ENCODE measurements around the gene PPIL1.

PPIL1 gene

DNA sequence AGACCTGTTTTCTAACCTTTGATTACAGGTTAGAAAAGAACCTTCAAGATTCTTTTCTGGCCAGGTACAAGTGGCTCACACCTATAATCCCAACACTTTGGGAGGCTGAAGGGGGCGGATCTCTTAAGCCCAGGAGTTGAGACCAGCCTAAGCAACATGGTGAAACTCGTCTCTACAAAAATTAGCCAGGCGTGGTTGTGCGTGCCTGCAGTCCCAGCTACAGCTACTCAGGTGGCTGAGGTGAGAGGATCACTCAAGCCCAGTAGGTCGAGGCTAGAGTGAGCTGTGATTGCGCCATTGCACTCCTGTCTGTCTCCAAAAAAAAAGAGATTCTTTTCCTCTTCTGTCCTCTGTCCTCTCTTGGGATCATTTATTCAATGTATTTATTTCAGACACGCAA is 14.5 kb downstream of the PPIL1 start:
- Histone ChIP-seq H2AFZ (ENCODE audit: low read depth, low read length, severe bottlenecking) (no peak overlapping the region), H3K36me3 (ENCODE audit: low read length) (peaks cover 29% of the 10 kb centered on the region; the same call in 1 of the 2 replicates), H4K20me1 (ENCODE audit: low read depth, low read length) (peaks cover 9% of the 10 kb centered on the region; the same call in 1 of the 2 replicates), H3K27me3 (ENCODE audit: low read length) (no peaks in the 10 kb centered on the region), H3K9me2 (replicated peaks; ENCODE audit: insufficient read depth, low read length) (no peaks in the 10 kb centered on the region), H3K27ac (ENCODE audit: low read depth, low read length) (no peak overlapping the region), H3K79me2 (ENCODE audit: insufficient read depth, low read length) (peaks cover 82% of the 10 kb centered on the region), H3K9ac (ENCODE audit: low read length) (no peak overlapping the region), H3K9me3 (ENCODE audit: insufficient read depth, low read length) (no peaks in the 10 kb centered on the region), H3K4me3 (ENCODE audit: insufficient read depth, low read length, poor library complexity, severe bottlenecking) (no peak overlapping the region), H3F3A (ENCODE audit: insufficient read depth) (no peaks in the 10 kb centered on the region), H3K4me2 (ENCODE audit: low read depth, low read length, poor library complexity, severe bottlenecking) (no peak overlapping the region)
- TF ChIP-seq EZH2phosphoT487 (conservative IDR thresholded peaks at IDR 0.05; ENCODE audit: low read length) (no peak), CTCF (IDR thresholded peaks at IDR 0.05; ENCODE audit: insufficient read depth, low read length, poor library complexity, severe bottlenecking) (no peak)

DNA sequence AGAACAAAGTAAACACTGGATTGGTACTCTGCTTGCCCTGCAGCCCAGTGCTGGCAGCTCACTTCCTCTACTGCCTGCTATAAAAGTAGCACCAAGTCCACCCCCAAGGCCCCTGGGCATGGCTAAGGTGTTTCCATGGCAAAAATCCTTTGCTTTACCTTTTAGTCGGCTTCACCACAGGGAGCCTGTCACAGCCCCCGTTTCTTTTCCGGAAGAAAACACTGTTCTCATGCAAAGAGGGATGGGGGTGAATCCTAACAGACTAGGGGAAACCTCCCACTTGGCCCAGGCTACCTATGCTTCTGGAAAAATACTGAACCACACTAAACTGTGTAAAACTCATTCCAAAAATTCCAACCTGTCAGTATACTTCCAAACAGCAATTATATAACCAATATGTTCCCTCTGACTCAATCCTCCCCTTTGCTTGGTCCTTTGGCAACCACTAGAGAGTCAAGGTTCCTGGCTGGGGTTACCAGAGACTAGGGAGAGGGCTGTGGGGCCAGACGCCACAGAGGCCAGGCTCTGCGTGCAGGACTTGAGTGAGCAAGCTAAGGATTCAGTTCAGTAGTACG is 16.1 kb downstream of the PPIL1 start:
- no peak overlapping the region for H3K4me2 ChIP-seq (ENCODE audit: low read depth, low read length, poor library complexity, severe bottlenecking)
- peaks cover 9% of the 10 kb centered on the region; the same call in 1 of the 2 replicates for H4K20me1 ChIP-seq (ENCODE audit: low read depth, low read length)
- no peak overlapping the region for H2AFZ ChIP-seq (ENCODE audit: low read depth, low read length, severe bottlenecking)
- H3K27ac ChIP-seq (ENCODE audit: low read depth, low read length): no peak overlapping the region
- no peak overlapping the region for H3K4me3 ChIP-seq (ENCODE audit: insufficient read depth, low read length, poor library complexity, severe bottlenecking)
- no peaks in the 10 kb centered on the region for H3K9me2 ChIP-seq (replicated peaks; ENCODE audit: insufficient read depth, low read length)
- no peak overlapping the region for H3K9ac ChIP-seq (ENCODE audit: low read length)
- peaks cover 32% of the 10 kb centered on the region for H3K36me3 ChIP-seq (ENCODE audit: low read length)
- H3K9me3 ChIP-seq (ENCODE audit: insufficient read depth, low read length): no peaks in the 10 kb centered on the region
- peaks cover 65% of the 10 kb centered on the region for H3K79me2 ChIP-seq (ENCODE audit: insufficient read depth, low read length)
- no peaks in the 10 kb centered on the region for H3F3A ChIP-seq (ENCODE audit: insufficient read depth)
- TF ChIP-seq EZH2phosphoT487 (conservative IDR thresholded peaks at IDR 0.05; ENCODE audit: low read length) (no peak), CTCF (IDR thresholded peaks at IDR 0.05; ENCODE audit: insufficient read depth, low read length, poor library complexity, severe bottlenecking) (no peak)
- no peaks in the 10 kb centered on the region for H3K27me3 ChIP-seq (ENCODE audit: low read length)

- H3K9me2 ChIP-seq (replicated peaks; ENCODE audit: insufficient read depth, low read length): no peaks in the 10 kb centered on the region
- TF ChIP-seq EZH2phosphoT487 (conservative IDR thresholded peaks at IDR 0.05; ENCODE audit: low read length) (no peak), CTCF (IDR thresholded peaks at IDR 0.05; ENCODE audit: insufficient read depth, low read length, poor library complexity, severe bottlenecking) (no peak)
- H4K20me1 ChIP-seq (ENCODE audit: low read depth, low read length): peaks cover 9% of the 10 kb centered on the region; the same call in 1 of the 2 replicates
- no peaks in the 10 kb centered on the region for H3K27me3 ChIP-seq (ENCODE audit: low read length)
- H3K9ac ChIP-seq (ENCODE audit: low read length): no peak overlapping the region
- no peaks in the 10 kb centered on the region for H3K9me3 ChIP-seq (ENCODE audit: insufficient read depth, low read length)
- H3K27ac ChIP-seq (ENCODE audit: low read depth, low read length): no peak overlapping the region
- H3F3A ChIP-seq (ENCODE audit: insufficient read depth): no peaks in the 10 kb centered on the region
- H2AFZ ChIP-seq (ENCODE audit: low read depth, low read length, severe bottlenecking): no peak overlapping the region
- no peak overlapping the region for H3K4me3 ChIP-seq (ENCODE audit: insufficient read depth, low read length, poor library complexity, severe bottlenecking)
- peaks cover 28% of the 10 kb centered on the region for H3K36me3 ChIP-seq (ENCODE audit: low read length)
- peaks cover 54% of the 10 kb centered on the region for H3K79me2 ChIP-seq (ENCODE audit: insufficient read depth, low read length)
- H3K4me2 ChIP-seq (ENCODE audit: low read depth, low read length, poor library complexity, severe bottlenecking): no peak overlapping the region
These were observed 17.3 kb downstream of the PPIL1 start for GRCh38 chr6:36857325-36857724.
